Peyer's patch (tissue), 4 donors: ENCODE measurements around the gene PRR19. TPM values are rescaled to one million over a fixed set of nuclear protein-coding genes. Genes with fewer than 3 reads are reported as not detected.

Experiments used
- DNase-seq, 3 donors: peaks; one replicate each; pipeline ENCODE4 v3.0.0-alpha.2; 2017 to 2019
- H3K27ac ChIP-seq, 4 donors: fragments of 200-600 bp; sonication (generic); one replicate each; pipeline ENCODE4 v1.5.1; 2016 to 2019
- H3K27me3 ChIP-seq, 2 donors: fragments of 200-600 bp; sonication (generic); one replicate each; pipeline ENCODE4 v1.5.1; 2019
- H3K36me3 ChIP-seq, 3 donors: fragments of 200-600 bp; sonication (generic); one replicate each; pipeline ENCODE4 v1.5.1; 2016 to 2019
- H3K4me1 ChIP-seq, 4 donors: fragments of 200-600 bp; sonication (generic); one replicate each; pipeline ENCODE4 v1.5.1; 2016 to 2019
- H3K4me3 ChIP-seq, 4 donors: fragments of 200-600 bp; sonication (generic); 1 replicate in 3 of 4; 2 replicates in 1 of 4; pipeline ENCODE4 v1.5.1; 2016 to 2019; ENCODE audit warnings: mild to moderate bottlenecking in 1 of 4
- H3K9me3 ChIP-seq, 4 donors: fragments of 200-600 bp; sonication (generic); one replicate each; pipeline ENCODE4 v1.5.1; 2016 to 2019; ENCODE audit warnings: mild to moderate bottlenecking in 1 of 4
- POLR2A ChIP-seq, 2 donors: fragments of 450-650 bp; IDR thresholded peaks; one replicate each; pipeline ENCODE4 v1.5.1; 2017; ENCODE audit warnings: antibody characterized with exemption in 2 of 2, mild to moderate bottlenecking in 2 of 2, moderate library complexity in 2 of 2
- total RNA-seq, 4 donors: library from RNA; depleted of rRNA; stranded (reverse); fragments of >200 nt; gene quantifications; one replicate each; pipeline ENCODE4 v1.1.0, GENCODE V29; 2016
- TF ChIP-seq, protein P1 (sequence below), 6 experiments: fragments of 450-650 bp in 4 of 6; fragments of 200-600 bp in 2 of 6; sonication (generic) in 1 of 6; IDR thresholded peaks; one replicate each; pipeline ENCODE4 v1.5.1; 2017 to 2019; ENCODE audit warnings: antibody characterized with exemption in 6 of 6, mild to moderate bottlenecking in 3 of 6, moderate library complexity in 1 of 6

PRR19 gene
- total RNA-seq, 4 donors from 2014 or later = 1.1 TPM; not detected in 2

DNA sequence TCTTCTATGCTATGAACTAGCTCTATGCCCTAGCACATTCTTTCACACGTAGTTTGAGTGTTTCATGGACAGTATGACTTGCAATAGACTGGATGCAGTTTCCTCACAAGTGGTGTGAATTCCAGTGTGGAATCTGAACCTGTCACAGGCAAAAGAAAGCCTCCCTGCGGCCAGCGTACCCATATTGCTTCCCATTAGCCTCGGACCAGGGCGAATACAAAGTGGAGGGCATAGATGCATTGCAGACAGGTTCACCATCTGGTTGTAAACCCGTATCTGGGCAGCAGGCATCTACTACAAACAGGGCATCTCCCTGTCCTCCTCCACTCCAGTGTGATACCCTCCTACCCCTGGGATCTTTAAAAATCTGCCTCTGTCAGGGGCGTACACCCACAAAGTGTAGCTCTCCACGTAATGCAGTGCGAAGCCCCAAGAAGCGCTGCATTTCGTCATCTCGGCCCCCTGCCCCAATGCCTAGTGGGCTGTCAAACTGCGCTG, 34.2 kb upstream of the PRR19 start:
- TF ChIP-seq, protein P1, sequence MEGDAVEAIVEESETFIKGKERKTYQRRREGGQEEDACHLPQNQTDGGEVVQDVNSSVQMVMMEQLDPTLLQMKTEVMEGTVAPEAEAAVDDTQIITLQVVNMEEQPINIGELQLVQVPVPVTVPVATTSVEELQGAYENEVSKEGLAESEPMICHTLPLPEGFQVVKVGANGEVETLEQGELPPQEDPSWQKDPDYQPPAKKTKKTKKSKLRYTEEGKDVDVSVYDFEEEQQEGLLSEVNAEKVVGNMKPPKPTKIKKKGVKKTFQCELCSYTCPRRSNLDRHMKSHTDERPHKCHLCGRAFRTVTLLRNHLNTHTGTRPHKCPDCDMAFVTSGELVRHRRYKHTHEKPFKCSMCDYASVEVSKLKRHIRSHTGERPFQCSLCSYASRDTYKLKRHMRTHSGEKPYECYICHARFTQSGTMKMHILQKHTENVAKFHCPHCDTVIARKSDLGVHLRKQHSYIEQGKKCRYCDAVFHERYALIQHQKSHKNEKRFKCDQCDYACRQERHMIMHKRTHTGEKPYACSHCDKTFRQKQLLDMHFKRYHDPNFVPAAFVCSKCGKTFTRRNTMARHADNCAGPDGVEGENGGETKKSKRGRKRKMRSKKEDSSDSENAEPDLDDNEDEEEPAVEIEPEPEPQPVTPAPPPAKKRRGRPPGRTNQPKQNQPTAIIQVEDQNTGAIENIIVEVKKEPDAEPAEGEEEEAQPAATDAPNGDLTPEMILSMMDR (IDR thresholded peaks at IDR 0.05) = no peak
- DNase-seq = no peak
- H3K36me3 ChIP-seq = peaks cover 0 to 11% (median 0%) of the 10 kb centered on the region in 3 donors
- H3K4me3 ChIP-seq = peak overlapping the region; percentile 73 to 90 (median 80)
- H3K4me1 ChIP-seq = peaks cover 3 to 26% (median 19%) of the 10 kb centered on the region in 4 donors
- H3K27me3 ChIP-seq = no peaks in the 10 kb centered on the region
- H3K9me3 ChIP-seq = no peaks in the 10 kb centered on the region
- peak overlapping the region; percentile 98 to 100 (median 99) for H3K27ac ChIP-seq

DNA sequence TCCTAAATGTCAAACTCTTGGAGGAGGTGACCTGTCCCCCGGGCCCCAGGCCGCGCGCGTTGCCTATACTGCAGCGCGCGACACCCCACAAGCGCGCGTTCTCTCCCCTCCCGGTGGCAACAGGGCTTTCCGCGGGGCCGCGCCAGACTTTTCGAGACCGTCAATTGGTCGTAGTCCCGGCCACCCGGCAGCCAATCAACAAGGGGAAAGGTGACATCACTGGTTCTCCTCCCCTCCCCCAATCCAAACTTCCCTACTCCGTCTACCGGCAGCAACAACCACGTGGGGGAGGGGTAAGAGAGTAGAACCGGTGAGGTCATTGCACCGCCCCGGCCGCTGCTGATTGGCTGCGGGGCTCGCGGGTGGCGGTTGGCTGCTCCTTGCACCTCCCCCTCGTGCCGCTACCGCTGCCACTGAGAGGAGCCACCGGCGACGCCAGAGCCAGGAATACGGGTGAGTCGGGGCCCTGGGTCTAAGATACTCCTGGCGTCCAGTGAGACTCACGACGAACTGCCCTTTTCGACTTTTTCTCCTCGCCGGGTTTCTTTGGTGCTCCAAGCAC, 33.7 kb upstream of the PRR19 start:
- DNase-seq = peak; percentile 99 to 100 (median 99)
- peaks cover 0 to 17% (median 0%) of the 10 kb centered on the region in 3 donors for H3K36me3 ChIP-seq
- H3K27me3 ChIP-seq = no peaks in the 10 kb centered on the region
- no peaks in the 10 kb centered on the region for H3K9me3 ChIP-seq
- peak overlapping the region; percentile 73 to 90 (median 80) for H3K4me3 ChIP-seq
- TF ChIP-seq, protein P1 (IDR thresholded peaks at IDR 0.05) = peak in 4 of 6 experiments; percentile 5 to 21 (median 10)
- peak in 1 of 2 donors; percentile 74 for TF ChIP-seq POLR2A (IDR thresholded peaks at IDR 0.05)
- H3K27ac ChIP-seq = peak overlapping the region; percentile 98 to 100 (median 99)
- peaks cover 3 to 26% (median 19%) of the 10 kb centered on the region in 4 donors for H3K4me1 ChIP-seq

DNA sequence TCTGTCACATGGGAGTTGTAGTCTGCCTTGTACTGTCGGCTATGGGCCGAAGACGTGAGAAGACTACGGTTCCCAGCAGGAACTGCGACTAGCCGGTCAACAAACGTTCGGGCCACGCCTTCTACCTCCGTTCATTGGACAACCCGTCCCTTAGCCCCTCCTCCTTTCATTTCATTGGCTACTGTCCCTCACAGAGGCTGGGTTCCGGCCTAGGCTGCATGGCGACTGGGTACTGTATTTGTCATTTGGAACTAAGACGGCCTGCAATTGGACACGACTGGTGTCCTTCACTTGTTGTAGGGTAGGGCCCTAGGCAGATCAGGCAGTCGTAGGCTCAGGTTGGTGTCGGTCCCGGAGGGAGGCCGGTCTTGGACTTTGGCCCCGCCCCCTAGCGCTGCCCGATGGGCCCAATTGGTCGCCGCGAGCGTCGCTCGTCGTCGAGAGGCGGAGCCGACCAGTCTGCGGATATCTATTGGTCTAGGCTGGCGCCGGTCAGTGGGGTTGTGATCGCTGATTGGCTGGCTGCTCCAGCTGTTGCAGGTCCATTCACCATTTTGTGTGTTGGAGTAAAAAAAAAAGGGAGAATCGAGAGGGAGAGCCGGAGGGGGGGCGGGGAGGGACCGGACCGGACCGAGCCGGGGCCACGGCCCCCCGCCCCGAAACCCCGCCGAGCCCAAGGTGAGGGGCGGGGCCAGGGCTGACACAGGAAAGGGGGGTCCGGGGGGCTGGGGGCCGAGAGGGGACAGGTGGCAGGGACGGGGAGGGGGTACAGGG, 33.0 kb upstream of the PRR19 start, which contains the start of gene CIC:
Gene CIC (plus strand): TSS at position 549 of the 774 bp plus-strand sequence. CDS start 2,532 bp downstream, outside the sequence.
- DNase-seq = peak; percentile 99 to 100 (median 99)
- Histone ChIP-seq H3K27me3 (no peaks in the 10 kb centered on the region), H3K27ac (peak within 1 kb of the TSS; percentile 98 to 100 (median 99)), H3K9me3 (no peaks in the 10 kb centered on the region), H3K4me1 (peaks cover 3 to 26% (median 19%) of the 10 kb centered on the region in 4 donors), H3K36me3 (peaks cover 0 to 23% (median 0%) of the 10 kb centered on the region in 3 donors), H3K4me3 (peak within 1 kb of the TSS; percentile 74 to 90 (median 86))
- peak in 1 of 2 donors; percentile 6 for TF ChIP-seq POLR2A (IDR thresholded peaks at IDR 0.05)
- TF ChIP-seq, protein P1 (IDR thresholded peaks at IDR 0.05) = no peak

DNA sequence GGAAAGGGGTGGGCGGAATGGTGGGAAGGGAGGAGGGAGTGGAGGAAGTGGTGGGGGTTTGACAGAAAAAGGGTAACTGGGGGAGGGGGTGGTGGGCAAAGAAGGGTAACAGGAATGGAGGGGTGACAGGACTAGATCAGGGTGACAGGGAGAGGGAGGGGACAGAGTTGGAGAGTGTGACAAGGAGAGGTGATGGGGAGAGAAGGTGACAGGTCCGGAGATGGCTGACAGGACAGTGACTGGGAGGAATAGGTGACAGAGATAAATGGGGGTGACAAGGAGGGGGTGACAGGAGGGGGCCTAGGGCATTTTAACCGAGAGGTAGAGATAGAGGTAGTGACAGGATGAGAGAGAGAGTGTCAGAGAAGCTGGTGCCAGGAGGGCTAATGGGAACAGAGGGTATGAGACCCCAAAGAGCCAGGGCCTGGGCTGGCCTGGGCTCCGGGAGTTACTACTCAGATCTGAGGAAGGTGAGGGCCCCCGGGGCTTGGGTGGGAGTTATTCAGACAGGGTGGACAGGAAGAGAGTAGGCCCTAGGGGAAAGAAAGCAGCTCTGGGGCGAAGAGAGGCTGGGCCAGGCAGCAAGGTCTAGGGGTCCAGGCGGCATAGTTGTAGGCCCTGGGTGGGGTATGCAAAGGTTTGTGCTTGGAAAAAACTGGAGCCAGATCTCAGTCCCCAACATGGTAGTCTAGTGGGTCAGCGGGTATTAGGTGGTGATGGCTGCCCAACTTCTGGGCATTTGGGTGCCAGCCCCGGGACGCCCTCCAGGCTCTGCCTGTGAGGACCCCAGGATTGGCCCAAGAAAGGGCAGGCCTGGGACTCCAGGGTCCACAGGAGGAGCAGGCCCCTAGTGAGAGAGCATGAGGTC, 32.2 kb upstream of the PRR19 start:
- peak in 1 of 3 donors; percentile 55 for DNase-seq
- H3K27ac ChIP-seq = peak overlapping the region; percentile 91 to 99 (median 94)
- H3K27me3 ChIP-seq = no peaks in the 10 kb centered on the region
- peaks cover 0 to 30% (median 0%) of the 10 kb centered on the region in 3 donors for H3K36me3 ChIP-seq
- H3K4me3 ChIP-seq = peak overlapping the region; percentile 67 to 87 (median 72)
- H3K4me1 ChIP-seq = peaks cover 3 to 26% (median 19%) of the 10 kb centered on the region in 4 donors
- TF ChIP-seq, protein P1 (IDR thresholded peaks at IDR 0.05) = no peak
- no peak for TF ChIP-seq POLR2A (IDR thresholded peaks at IDR 0.05)
- no peaks in the 10 kb centered on the region for H3K9me3 ChIP-seq
